Posterior vena cava (tissue), 2 donors: Measurements from ENCODE around the gene TECR. TPM values are rescaled to one million over a fixed set of nuclear protein-coding genes. Genes with fewer than 3 reads are reported as not detected.
A peak's percentile ranks its signal among the peaks of the same experiment; 100 is the strongest.
"Not testable (repeated sequence)": the region's sequence is repeated elsewhere in the genome, so short reads cannot be mapped to it uniquely, and the experiment has no call there.

Experiments
- DNase-seq: peaks from one replicate; pipeline ENCODE4 v3.0.0-alpha.2; 2020; ENCODE audit warnings: low spot score
- intact Hi-C, 2 donors: fragments of 100-400 bp; cut with DNase I; formaldehyde crosslinking; loops; one replicate each; pipeline versions ENCODE4 v1.14.1 to v1.14.2; 2022 to 2023
- long read RNA-seq, 2 donors: library from polyadenylated mRNA; unstranded; transcript quantifications; one replicate each; pipeline ENCODE4 v2.0.0, GENCODE V29; 2020 to 2021
- total RNA-seq, 2 donors: library from RNA; stranded (reverse); fragmentation: NEBNext Ultra II Directional; extraction: Animal tissue kit (Norgen Biotek cat#: 25700); gene quantifications; one replicate each; pipeline ENCODE4 v1.2.1, GENCODE V29; 2021
- donor health status: DM: yes; HTN: yes; CAD: no.
- donor health status: DM: yes; HTN: yes; CAD: no.

The TECR gene
- total RNA-seq: 10 to 100 TPM; 36.8 to 56.6 TPM
- long read RNA-seq, donor 1, transcript TECR-201 (13 exons, 1,171 nt): major isoform, 5 of 18 reads
- long read RNA-seq, donor 1, partial matches to known transcripts: 12 of 18 reads
- long read RNA-seq, donor 1, other reads (novel, unspliced or antisense): 0 of 18 reads
- long read RNA-seq, donor 2, transcript TECR-201 (13 exons, 1,171 nt): major isoform, 14 of 22 reads
- long read RNA-seq, donor 2, partial matches to known transcripts: 1 of 22 reads
- long read RNA-seq, donor 2, other reads (novel, unspliced or antisense): 4 of 22 reads

GRCh38 chr19:14529254-14530004 lies at the start of gene TECR:
TSS of gene TECR (plus strand) at chr19:14529594. CDS start at chr19:14529697, 103 bp downstream.
- intact Hi-C loops: no loop called here
- DNase-seq: peak; percentile 100

GRCh38 chr19:14479975-14480699 lies 49.3 kb upstream of the TECR start:
- DNase-seq: no peak
- intact Hi-C loops: loop anchor here (10.0 kb wide), 2 partner anchors 125 to 335 kb away; no protein-coding TSS in a partner anchor

- intact Hi-C loops: loop anchor here in 1 of 2 donors (10.0 kb wide), 1 partner anchor 336 kb away; no protein-coding TSS in a partner anchor
- DNase-seq: no peak
Observed at GRCh38 chr19:14480700-14481079, 48.7 kb upstream of the TECR start.

GRCh38 chr19:14482172-14482941 lies 47.0 kb upstream of the TECR start:
- DNase-seq: no peak
- intact Hi-C loops: loop anchor here in 1 of 2 donors (10.0 kb wide), 1 partner anchor 338 kb away; no protein-coding TSS in a partner anchor

GRCh38 chr19:14487370-14488125 lies 41.8 kb upstream of the TECR start:
- no peak for DNase-seq
- intact Hi-C loops: loop anchor here in 1 of 2 donors (10.0 kb wide), 1 partner anchor 343 kb away; no protein-coding TSS in a partner anchor

- intact Hi-C loops: no loop called here
- no peak for DNase-seq
Observed at GRCh38 chr19:14492756-14493337, 36.5 kb upstream of the TECR start.

- intact Hi-C loops: no loop called here
Observed at GRCh38 chr19:14494411-14494810, 35.0 kb upstream of the TECR start.

GRCh38 chr19:14494910-14495671 lies 34.3 kb upstream of the TECR start:
- no peak for DNase-seq
- intact Hi-C loops: no loop called here

More at GRCh38 chr19:14494411-14494810, 35.0 kb upstream of the TECR start:
- DNase-seq: no peak

- intact Hi-C loops: no loop called here
- no peak for DNase-seq
Observed at GRCh38 chr19:14495672-14496028, 33.7 kb upstream of the TECR start.

GRCh38 chr19:14496029-14496833 lies 33.2 kb upstream of the TECR start, which contains the start of gene GIPC1:
TSS of gene GIPC1 (minus strand) at chr19:14496127. CDS start at chr19:14482976, 13,151 bp downstream.
- intact Hi-C loops: no loop called here
- peak; percentile 98 for DNase-seq

GRCh38 chr19:14496834-14497227 lies 32.6 kb upstream of the TECR start:
- intact Hi-C loops: no loop called here
- no peak for DNase-seq

GRCh38 chr19:14497228-14497921 lies 32.0 kb upstream of the TECR start:
- DNase-seq: no peak
- intact Hi-C loops: no loop called here

- intact Hi-C loops: no loop called here
- no peak for DNase-seq
Observed at GRCh38 chr19:14502334-14503092, 26.9 kb upstream of the TECR start.

GRCh38 chr19:14503285-14503684 lies 26.1 kb upstream of the TECR start:
- intact Hi-C loops: no loop called here
- no peak for DNase-seq

- intact Hi-C loops, DNase-seq: not testable (repeated sequence)
Observed at GRCh38 chr19:14504575-14504974, 24.8 kb upstream of the TECR start.
